HG03097 (cell line): ENCODE data around the gene KLF15.

Experiments
- ATAC-seq: cut with Tn5 transposase; IDR thresholded peaks from one replicate; pipeline ENCODE4 v1.9.1; 2021; ENCODE audit not compliant: unreplicated experiment, low FRiP score

The KLF15 gene

GRCh38 chr3:126389794-126390146, 32.6 kb upstream of the KLF15 start:
- ATAC-seq = no peak

- no peak for ATAC-seq
Measured at GRCh38 chr3:126389112-126389793, 32.0 kb upstream of the KLF15 start.

GRCh38 chr3:126381966-126382365, 24.8 kb upstream of the KLF15 start:
- no peak for ATAC-seq

- no peak for ATAC-seq
Measured at GRCh38 chr3:126380011-126380768, 23.0 kb upstream of the KLF15 start.

- no peak for ATAC-seq
Measured at GRCh38 chr3:126378341-126378751, 21.1 kb upstream of the KLF15 start.

- ATAC-seq = no peak
Measured at GRCh38 chr3:126377211-126377610, 20.0 kb upstream of the KLF15 start.

- no peak for ATAC-seq
Measured at GRCh38 chr3:126376444-126376843, 19.2 kb upstream of the KLF15 start.

GRCh38 chr3:126375835-126376331, 18.7 kb upstream of the KLF15 start:
- ATAC-seq = no peak

GRCh38 chr3:126373682-126374601, 16.7 kb upstream of the KLF15 start:
- no peak for ATAC-seq

- no peak for ATAC-seq
Measured at GRCh38 chr3:126373146-126373613, 16.0 kb upstream of the KLF15 start.

GRCh38 chr3:126372413-126373145, 15.4 kb upstream of the KLF15 start:
- no peak for ATAC-seq

- no peak for ATAC-seq
Measured at GRCh38 chr3:126371096-126371705, 14.0 kb upstream of the KLF15 start.

GRCh38 chr3:126370606-126371005, 13.4 kb upstream of the KLF15 start:
- ATAC-seq = no peak

- ATAC-seq = no peak
Measured at GRCh38 chr3:126370055-126370454, 12.8 kb upstream of the KLF15 start.

GRCh38 chr3:126369490-126369889, 12.3 kb upstream of the KLF15 start:
- no peak for ATAC-seq

- ATAC-seq = no peak
Measured at GRCh38 chr3:126367316-126367805, 10.2 kb upstream of the KLF15 start.

- no peak for ATAC-seq
Measured at GRCh38 chr3:126365351-126366277, 8.4 kb upstream of the KLF15 start.

- ATAC-seq = no peak
Measured at GRCh38 chr3:126364731-126365301, 7.6 kb upstream of the KLF15 start.
